Hepatocyte (in vitro differentiated cells): ENCODE measurements around the gene CENPE.

Experiments
- EZH2phosphoT487 ChIP-seq: fragments of 200-600 bp; sonication (generic); IDR thresholded peaks from one replicate; pipeline ENCODE4 v1.6.1; 2018; ENCODE audit warnings: antibody characterized with exemption, mild to moderate bottlenecking, low read depth, moderate library complexity; ENCODE audit not compliant: unreplicated experiment, severe bottlenecking
- TF ChIP-seq, protein P1 (sequence below): fragments of 200-600 bp; sonication (generic); IDR thresholded peaks from 2 replicates; pipeline ENCODE4 v1.5.1; 2016; ENCODE audit warnings: antibody characterized with exemption, mild to moderate bottlenecking; ENCODE audit not compliant: poor library complexity

DNA sequence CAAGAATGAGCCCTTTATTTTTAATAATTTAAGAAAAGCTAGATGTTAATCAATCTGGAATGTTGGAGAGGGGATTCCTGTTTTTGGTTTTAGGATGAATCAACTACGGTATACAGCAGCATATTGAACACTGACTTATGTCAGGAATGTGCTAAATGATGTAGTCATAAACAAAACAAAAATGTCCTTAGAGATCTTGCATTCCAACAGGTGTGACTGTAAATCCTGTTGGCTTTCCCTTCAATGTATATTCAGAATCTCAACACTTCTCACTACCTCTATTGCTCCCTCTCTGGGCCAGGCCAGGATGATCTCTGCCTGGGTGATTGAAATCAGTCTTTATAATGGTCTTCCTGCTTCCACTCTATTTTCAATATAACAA is 60.7 kb downstream of the CENPE start:
- TF ChIP-seq, protein P1, sequence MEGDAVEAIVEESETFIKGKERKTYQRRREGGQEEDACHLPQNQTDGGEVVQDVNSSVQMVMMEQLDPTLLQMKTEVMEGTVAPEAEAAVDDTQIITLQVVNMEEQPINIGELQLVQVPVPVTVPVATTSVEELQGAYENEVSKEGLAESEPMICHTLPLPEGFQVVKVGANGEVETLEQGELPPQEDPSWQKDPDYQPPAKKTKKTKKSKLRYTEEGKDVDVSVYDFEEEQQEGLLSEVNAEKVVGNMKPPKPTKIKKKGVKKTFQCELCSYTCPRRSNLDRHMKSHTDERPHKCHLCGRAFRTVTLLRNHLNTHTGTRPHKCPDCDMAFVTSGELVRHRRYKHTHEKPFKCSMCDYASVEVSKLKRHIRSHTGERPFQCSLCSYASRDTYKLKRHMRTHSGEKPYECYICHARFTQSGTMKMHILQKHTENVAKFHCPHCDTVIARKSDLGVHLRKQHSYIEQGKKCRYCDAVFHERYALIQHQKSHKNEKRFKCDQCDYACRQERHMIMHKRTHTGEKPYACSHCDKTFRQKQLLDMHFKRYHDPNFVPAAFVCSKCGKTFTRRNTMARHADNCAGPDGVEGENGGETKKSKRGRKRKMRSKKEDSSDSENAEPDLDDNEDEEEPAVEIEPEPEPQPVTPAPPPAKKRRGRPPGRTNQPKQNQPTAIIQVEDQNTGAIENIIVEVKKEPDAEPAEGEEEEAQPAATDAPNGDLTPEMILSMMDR: no peak
- no peak for TF ChIP-seq EZH2phosphoT487
